BE2C (cell line): ENCODE measurements around the gene SMAD3.

Experiments used
- DNase-seq: peaks from one replicate; pipeline ENCODE4 v3.0.0-alpha.2; 2020
- H3K27me3 ChIP-seq: fragments of 250-450 bp; sonication (Bioruptor Pico); 2 replicates; pipeline ENCODE4 v1.5.1; 2020; ENCODE audit warnings: mild to moderate bottlenecking
- H3K36me3 ChIP-seq: fragments of 250-450 bp; sonication (Bioruptor Pico); 2 replicates; pipeline ENCODE4 v1.5.1; 2020; ENCODE audit warnings: mild to moderate bottlenecking
- H3K4me1 ChIP-seq: fragments of 250-450 bp; sonication (Bioruptor Pico); 2 replicates; pipeline ENCODE4 v1.5.1; 2020
- H3K4me3 ChIP-seq: 2 replicates; pipeline ENCODE4 v1.5.1; 2011; ENCODE audit warnings: low read depth, low read length
- H3K9me3 ChIP-seq: fragments of 250-450 bp; sonication (Bioruptor Pico); 2 replicates; pipeline ENCODE4 v1.5.1; 2020
- CTCF ChIP-seq: IDR thresholded peaks from 2 replicates; pipeline ENCODE4 v1.5.1; 2012; ENCODE audit warnings: mild to moderate bottlenecking, low read depth, low read length

SMAD3 gene

GRCh38 chr15:67134871-67135492 is 69.6 kb downstream of the SMAD3 start:
- no peak for TF ChIP-seq CTCF
- Histone ChIP-seq H3K4me3 (no peak overlapping the region), H3K36me3 (no peaks in the 10 kb centered on the region), H3K27me3 (no peaks in the 10 kb centered on the region), H3K4me1 (no peaks in the 10 kb centered on the region; the same call in 1 of the 2 replicates), H3K9me3 (no peaks in the 10 kb centered on the region)
- no peak for DNase-seq

GRCh38 chr15:67135494-67135893 is 70.1 kb downstream of the SMAD3 start:
- Histone ChIP-seq H3K4me3 (no peak overlapping the region), H3K36me3 (no peaks in the 10 kb centered on the region), H3K4me1 (no peaks in the 10 kb centered on the region; the same call in 1 of the 2 replicates), H3K27me3 (no peaks in the 10 kb centered on the region), H3K9me3 (no peaks in the 10 kb centered on the region)
- no peak for DNase-seq
- no peak for TF ChIP-seq CTCF

- Histone ChIP-seq H3K27me3 (no peaks in the 10 kb centered on the region), H3K4me1 (no peaks in the 10 kb centered on the region; the same call in 1 of the 2 replicates), H3K4me3 (no peak overlapping the region), H3K9me3 (no peaks in the 10 kb centered on the region), H3K36me3 (no peaks in the 10 kb centered on the region)
- no peak for DNase-seq
- no peak for TF ChIP-seq CTCF
Measured at GRCh38 chr15:67136802-67137201, 71.4 kb downstream of the SMAD3 start.

- Histone ChIP-seq H3K9me3 (no peaks in the 10 kb centered on the region), H3K27me3 (no peaks in the 10 kb centered on the region), H3K4me3 (no peak overlapping the region), H3K4me1 (no peaks in the 10 kb centered on the region; the same call in 1 of the 2 replicates), H3K36me3 (no peaks in the 10 kb centered on the region)
- no peak for DNase-seq
- TF ChIP-seq CTCF = no peak
Measured at GRCh38 chr15:67137319-67137718, 71.9 kb downstream of the SMAD3 start.

GRCh38 chr15:67137951-67138848 is 72.8 kb downstream of the SMAD3 start:
- Histone ChIP-seq H3K4me1 (no peaks in the 10 kb centered on the region; the same call in 1 of the 2 replicates), H3K27me3 (no peaks in the 10 kb centered on the region), H3K4me3 (no peak overlapping the region), H3K36me3 (no peaks in the 10 kb centered on the region), H3K9me3 (no peaks in the 10 kb centered on the region)
- no peak for DNase-seq
- TF ChIP-seq CTCF = no peak
